SK-N-SH treated with all-trans-retinoic acid at 6 μM for 48 hours (cell line): ENCODE data around the gene MUS81.

Source experiments
- ATAC-seq: fragments of 200-7000 bp; cut with Tn5 transposase; 3 replicates; pipeline ENCODE4 v1.9.1; 2020; ENCODE audit warnings: mild to moderate bottlenecking, moderate library complexity
- ARNTL ChIP-seq: fragments of 450-650 bp; formaldehyde crosslinking; IDR thresholded peaks from 2 replicates; pipeline ENCODE4 v1.5.0; 2020; ENCODE audit warnings: low read depth, mild to moderate bottlenecking, moderate library complexity, borderline replicate concordance
- BACH2 ChIP-seq: fragments of 250-450 bp; sonication (Bioruptor Pico); IDR thresholded peaks from 2 replicates; pipeline ENCODE4 v1.9.0; 2021; ENCODE audit warnings: mild to moderate bottlenecking, borderline replicate concordance
- CSDC2 ChIP-seq: fragments of 250-450 bp; sonication (Bioruptor Pico); IDR thresholded peaks from 2 replicates; pipeline ENCODE4 v1.5.0; 2020; ENCODE audit warnings: mild to moderate bottlenecking, moderate library complexity
- GLIS3 ChIP-seq: fragments of 250-450 bp; sonication (Bioruptor Pico); IDR thresholded peaks from 2 replicates; pipeline ENCODE4 v1.5.0; 2020; ENCODE audit warnings: mild to moderate bottlenecking, moderate library complexity
- ISL1 ChIP-seq: fragments of 250-450 bp; sonication (Bioruptor Pico); IDR thresholded peaks from 2 replicates; pipeline ENCODE4 v2.1.2; 2022; ENCODE audit warnings: mild to moderate bottlenecking, moderate library complexity
- OSR1 ChIP-seq: fragments of 250-450 bp; sonication (Bioruptor Pico); IDR thresholded peaks from 2 replicates; pipeline ENCODE4 v1.8.0; 2022; ENCODE audit warnings: moderate library complexity, mild to moderate bottlenecking, inconsistent platforms
- SNAI2 ChIP-seq: fragments of 250-450 bp; sonication (Bioruptor Pico); IDR thresholded peaks from 2 replicates; pipeline ENCODE4 v1.5.0; 2020; ENCODE audit warnings: mild to moderate bottlenecking, moderate library complexity
- ZC3H10 ChIP-seq: fragments of 250-450 bp; sonication (Bioruptor Pico); IDR thresholded peaks from 2 replicates; pipeline ENCODE4 v1.5.1; 2021; ENCODE audit warnings: mild to moderate bottlenecking, moderate library complexity
- ZFP30 ChIP-seq: fragments of 450-650 bp; formaldehyde crosslinking; IDR thresholded peaks from 2 replicates; pipeline ENCODE4 v1.5.0; 2022; ENCODE audit warnings: mild to moderate bottlenecking, moderate library complexity
- ZNF565 ChIP-seq: fragments of 450-650 bp; formaldehyde crosslinking; conservative IDR thresholded peaks from 2 replicates; pipeline ENCODE4 v1.5.0; 2020; ENCODE audit warnings: low read depth, mild to moderate bottlenecking, moderate library complexity
- TF ChIP-seq, protein P1 (sequence below): fragments of 250-450 bp; sonication (Bioruptor Pico); IDR thresholded peaks from 2 replicates; pipeline ENCODE4 v1.5.1; 2020; ENCODE audit warnings: low read depth, mild to moderate bottlenecking, moderate library complexity
- TF ChIP-seq, protein P2 (sequence below): fragments of 250-450 bp; sonication (Bioruptor Pico); IDR thresholded peaks from 2 replicates; pipeline ENCODE4 v1.5.0; 2020; ENCODE audit warnings: mild to moderate bottlenecking, moderate library complexity
- TF ChIP-seq, protein P3 (sequence below): fragments of 250-450 bp; sonication (Bioruptor Pico); IDR thresholded peaks from 2 replicates; pipeline ENCODE4 v1.8.0; 2020; ENCODE audit warnings: mild to moderate bottlenecking, moderate library complexity, borderline replicate concordance
- TF ChIP-seq, protein P4 (sequence below): fragments of 250-450 bp; sonication (Bioruptor Pico); IDR thresholded peaks from 2 replicates; pipeline ENCODE4 v1.8.0; 2021; ENCODE audit warnings: low read depth, mild to moderate bottlenecking, moderate library complexity, borderline replicate concordance

Gene MUS81

DNA sequence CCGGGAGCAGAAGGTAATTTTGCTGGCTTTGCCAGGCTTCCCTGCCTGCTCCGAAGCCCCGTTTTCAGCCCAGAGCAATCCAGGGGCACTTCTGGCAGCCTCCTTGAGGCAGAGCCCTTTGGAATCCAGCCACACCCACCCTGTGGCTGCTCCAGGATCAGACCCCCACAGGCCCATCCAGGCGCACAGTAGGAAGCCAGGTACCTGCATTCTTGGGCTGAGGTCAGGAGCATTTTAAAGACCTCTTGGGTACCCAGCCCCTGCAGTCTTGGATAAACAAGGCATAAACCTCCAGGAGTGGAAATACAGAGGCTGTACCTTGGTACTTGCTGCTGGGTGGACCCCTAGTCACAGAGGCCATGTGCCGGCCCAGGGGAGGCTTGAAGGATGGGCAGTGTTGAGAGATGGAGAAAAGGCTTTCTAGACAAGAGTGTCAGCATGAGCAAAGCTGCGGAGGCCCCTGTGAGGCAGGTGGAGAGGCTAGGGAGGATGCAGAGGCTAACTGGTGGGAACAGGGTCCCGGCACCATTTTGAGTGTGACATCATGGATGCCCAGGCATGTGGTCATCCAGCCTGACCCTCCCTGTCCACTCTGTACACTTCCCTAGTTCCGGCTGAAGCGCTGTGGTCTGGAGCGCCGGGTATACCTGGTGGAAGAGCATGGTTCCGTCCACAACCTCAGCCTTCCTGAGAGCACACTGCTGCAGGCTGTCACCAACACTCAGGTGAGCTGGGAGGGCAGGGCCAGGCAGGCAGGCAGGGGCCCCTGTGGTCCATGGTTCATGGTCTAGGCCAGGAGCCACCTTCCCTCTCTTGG is 3.9 kb downstream of the MUS81 start:
- TF ChIP-seq ZFP30 (CRISPR knock-in tag): no peak
- TF ChIP-seq, protein P1, sequence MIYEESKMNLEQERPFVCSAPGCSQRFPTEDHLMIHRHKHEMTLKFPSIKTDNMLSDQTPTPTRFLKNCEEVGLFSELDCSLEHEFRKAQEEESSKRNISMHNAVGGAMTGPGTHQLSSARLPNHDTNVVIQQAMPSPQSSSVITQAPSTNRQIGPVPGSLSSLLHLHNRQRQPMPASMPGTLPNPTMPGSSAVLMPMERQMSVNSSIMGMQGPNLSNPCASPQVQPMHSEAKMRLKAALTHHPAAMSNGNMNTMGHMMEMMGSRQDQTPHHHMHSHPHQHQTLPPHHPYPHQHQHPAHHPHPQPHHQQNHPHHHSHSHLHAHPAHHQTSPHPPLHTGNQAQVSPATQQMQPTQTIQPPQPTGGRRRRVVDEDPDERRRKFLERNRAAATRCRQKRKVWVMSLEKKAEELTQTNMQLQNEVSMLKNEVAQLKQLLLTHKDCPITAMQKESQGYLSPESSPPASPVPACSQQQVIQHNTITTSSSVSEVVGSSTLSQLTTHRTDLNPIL (CRISPR knock-in tag): no peak
- TF ChIP-seq BACH2 (CRISPR knock-in tag): no peak
- TF ChIP-seq ZC3H10 (CRISPR knock-in tag): no peak
- TF ChIP-seq SNAI2 (CRISPR knock-in tag): no peak
- no peak for TF ChIP-seq GLIS3
- TF ChIP-seq, protein P2, sequence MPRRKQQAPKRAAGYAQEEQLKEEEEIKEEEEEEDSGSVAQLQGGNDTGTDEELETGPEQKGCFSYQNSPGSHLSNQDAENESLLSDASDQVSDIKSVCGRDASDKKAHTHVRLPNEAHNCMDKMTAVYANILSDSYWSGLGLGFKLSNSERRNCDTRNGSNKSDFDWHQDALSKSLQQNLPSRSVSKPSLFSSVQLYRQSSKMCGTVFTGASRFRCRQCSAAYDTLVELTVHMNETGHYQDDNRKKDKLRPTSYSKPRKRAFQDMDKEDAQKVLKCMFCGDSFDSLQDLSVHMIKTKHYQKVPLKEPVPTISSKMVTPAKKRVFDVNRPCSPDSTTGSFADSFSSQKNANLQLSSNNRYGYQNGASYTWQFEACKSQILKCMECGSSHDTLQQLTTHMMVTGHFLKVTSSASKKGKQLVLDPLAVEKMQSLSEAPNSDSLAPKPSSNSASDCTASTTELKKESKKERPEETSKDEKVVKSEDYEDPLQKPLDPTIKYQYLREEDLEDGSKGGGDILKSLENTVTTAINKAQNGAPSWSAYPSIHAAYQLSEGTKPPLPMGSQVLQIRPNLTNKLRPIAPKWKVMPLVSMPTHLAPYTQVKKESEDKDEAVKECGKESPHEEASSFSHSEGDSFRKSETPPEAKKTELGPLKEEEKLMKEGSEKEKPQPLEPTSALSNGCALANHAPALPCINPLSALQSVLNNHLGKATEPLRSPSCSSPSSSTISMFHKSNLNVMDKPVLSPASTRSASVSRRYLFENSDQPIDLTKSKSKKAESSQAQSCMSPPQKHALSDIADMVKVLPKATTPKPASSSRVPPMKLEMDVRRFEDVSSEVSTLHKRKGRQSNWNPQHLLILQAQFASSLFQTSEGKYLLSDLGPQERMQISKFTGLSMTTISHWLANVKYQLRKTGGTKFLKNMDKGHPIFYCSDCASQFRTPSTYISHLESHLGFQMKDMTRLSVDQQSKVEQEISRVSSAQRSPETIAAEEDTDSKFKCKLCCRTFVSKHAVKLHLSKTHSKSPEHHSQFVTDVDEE: no peak
- TF ChIP-seq, protein P3, sequence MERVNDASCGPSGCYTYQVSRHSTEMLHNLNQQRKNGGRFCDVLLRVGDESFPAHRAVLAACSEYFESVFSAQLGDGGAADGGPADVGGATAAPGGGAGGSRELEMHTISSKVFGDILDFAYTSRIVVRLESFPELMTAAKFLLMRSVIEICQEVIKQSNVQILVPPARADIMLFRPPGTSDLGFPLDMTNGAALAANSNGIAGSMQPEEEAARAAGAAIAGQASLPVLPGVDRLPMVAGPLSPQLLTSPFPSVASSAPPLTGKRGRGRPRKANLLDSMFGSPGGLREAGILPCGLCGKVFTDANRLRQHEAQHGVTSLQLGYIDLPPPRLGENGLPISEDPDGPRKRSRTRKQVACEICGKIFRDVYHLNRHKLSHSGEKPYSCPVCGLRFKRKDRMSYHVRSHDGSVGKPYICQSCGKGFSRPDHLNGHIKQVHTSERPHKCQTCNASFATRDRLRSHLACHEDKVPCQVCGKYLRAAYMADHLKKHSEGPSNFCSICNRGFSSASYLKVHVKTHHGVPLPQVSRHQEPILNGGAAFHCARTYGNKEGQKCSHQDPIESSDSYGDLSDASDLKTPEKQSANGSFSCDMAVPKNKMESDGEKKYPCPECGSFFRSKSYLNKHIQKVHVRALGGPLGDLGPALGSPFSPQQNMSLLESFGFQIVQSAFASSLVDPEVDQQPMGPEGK (CRISPR knock-in tag): no peak
- TF ChIP-seq ZNF565 (CRISPR knock-in tag): no peak
- TF ChIP-seq CSDC2 (CRISPR knock-in tag): no peak
- no peak for TF ChIP-seq ARNTL
- TF ChIP-seq, all 23 proteins: peak for 0
- no peak for ATAC-seq

DNA sequence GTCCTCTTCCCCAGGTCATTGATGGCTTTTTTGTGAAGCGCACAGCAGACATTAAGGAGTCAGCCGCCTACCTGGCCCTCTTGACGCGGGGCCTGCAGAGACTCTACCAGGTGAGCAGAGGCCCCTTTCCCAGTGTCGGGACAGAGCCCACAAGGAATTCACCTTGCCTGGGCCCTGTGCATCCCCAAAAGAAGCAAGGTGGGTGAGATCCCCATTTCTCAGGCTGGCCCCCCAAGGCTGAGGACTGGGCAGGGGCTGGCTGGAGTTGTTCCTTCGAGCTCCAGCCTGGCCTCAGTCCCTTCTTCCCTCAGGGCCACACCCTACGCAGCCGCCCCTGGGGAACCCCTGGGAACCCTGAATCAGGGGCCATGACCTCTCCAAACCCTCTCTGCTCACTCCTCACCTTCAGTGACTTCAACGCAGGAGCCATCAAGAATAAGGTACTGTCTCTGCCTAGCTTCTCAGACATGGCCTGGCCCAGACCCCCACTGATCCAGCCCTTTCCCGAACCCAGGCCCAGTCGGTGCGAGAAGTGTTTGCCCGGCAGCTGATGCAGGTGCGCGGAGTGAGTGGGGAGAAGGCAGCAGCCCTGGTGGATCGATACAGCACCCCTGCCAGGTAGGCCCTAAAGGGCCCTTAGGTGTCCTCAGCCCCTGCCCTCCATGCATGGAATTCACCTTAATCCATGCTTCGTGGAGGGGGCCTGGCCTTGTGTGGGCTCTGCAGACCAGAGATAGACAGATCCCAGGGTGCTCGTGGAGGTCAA is 4.7 kb downstream of the MUS81 start:
- ATAC-seq: no peak
- TF ChIP-seq GLIS3: no peak
- no peak for TF ChIP-seq ISL1 (CRISPR knock-in tag)
- no peak for TF ChIP-seq OSR1 (CRISPR knock-in tag)
- TF ChIP-seq, protein P4, sequence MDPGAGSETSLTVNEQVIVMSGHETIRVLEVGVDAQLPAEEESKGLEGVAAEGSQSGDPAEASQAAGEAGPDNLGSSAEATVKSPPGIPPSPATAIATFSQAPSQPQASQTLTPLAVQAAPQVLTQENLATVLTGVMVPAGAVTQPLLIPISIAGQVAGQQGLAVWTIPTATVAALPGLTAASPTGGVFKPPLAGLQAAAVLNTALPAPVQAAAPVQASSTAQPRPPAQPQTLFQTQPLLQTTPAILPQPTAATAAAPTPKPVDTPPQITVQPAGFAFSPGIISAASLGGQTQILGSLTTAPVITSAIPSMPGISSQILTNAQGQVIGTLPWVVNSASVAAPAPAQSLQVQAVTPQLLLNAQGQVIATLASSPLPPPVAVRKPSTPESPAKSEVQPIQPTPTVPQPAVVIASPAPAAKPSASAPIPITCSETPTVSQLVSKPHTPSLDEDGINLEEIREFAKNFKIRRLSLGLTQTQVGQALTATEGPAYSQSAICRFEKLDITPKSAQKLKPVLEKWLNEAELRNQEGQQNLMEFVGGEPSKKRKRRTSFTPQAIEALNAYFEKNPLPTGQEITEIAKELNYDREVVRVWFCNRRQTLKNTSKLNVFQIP: no peak
- TF ChIP-seq, protein P2: no peak
- TF ChIP-seq ZNF565 (CRISPR knock-in tag): no peak
- TF ChIP-seq, protein P1 (CRISPR knock-in tag): no peak
